Fibroblast of villous mesenchyme (primary cell): ENCODE measurements around the gene PRMT6. TPM values are rescaled to one million over a fixed set of nuclear protein-coding genes. Genes with fewer than 3 reads are reported as not detected.

ENCODE experiments used
- DNase-seq: peaks from one replicate; pipeline ENCODE4 v3.0.0-alpha.2; 2010; ENCODE audit warnings: low read depth
- H3K4me3 ChIP-seq: 2 replicates; pipeline ENCODE4 v1.5.1; 2011; ENCODE audit warnings: low read depth, mild to moderate bottlenecking, low read length
- CTCF ChIP-seq: IDR thresholded peaks from 2 replicates; pipeline ENCODE4 v1.5.1; 2012; ENCODE audit warnings: low read depth, mild to moderate bottlenecking, low read length; ENCODE audit not compliant: insufficient read depth
- total RNA-seq: library from RNA; depleted of rRNA; stranded (reverse); fragments of >200 nt; gene quantifications from 2 replicates; pipeline ENCODE4 v1.2.3, GENCODE V29; 2012

Gene PRMT6
- total RNA-seq, 1 donor = 17.3 TPM

DNA sequence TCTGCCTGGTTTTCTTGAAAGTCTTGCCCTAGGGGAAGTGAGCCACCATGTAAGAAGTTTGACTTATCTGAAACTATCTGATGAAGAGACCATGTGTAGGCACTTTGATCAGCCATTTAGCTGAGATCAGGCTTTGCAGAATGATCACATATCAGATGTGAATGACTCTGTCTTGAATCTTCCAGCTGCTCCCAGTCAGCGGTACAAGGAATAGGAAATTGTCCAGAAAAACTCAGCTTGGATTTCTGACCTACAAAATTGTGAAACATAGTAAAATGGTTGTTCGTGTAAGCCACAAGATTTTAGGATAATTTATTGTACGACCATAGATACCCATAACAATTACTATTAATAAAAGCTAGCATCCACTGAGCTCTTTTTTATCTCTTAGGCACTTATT, 42.5 kb downstream of the PRMT6 start:
- peak; percentile 2 for DNase-seq
- H3K4me3 ChIP-seq = no peak overlapping the region
- TF ChIP-seq CTCF = no peak

- no peak for DNase-seq
- TF ChIP-seq CTCF = no peak
- no peak overlapping the region for H3K4me3 ChIP-seq
These were observed 44.0 kb downstream of the PRMT6 start for GRCh38 chr1:107100331-107100984.

- no peak for DNase-seq
- no peak overlapping the region for H3K4me3 ChIP-seq
- no peak for TF ChIP-seq CTCF
These were observed 49.4 kb downstream of the PRMT6 start for GRCh38 chr1:107105914-107106313.

Other genes starting within 250 kb of the PRMT6 start
- gene NTNG1, start 84.4 kb downstream of the PRMT6 start, total RNA-seq = 2.9 and 9.1 TPM in 2 replicates